Mucosa of descending colon (tissue), 3 donors: ENCODE data around the gene PSME2. TPM values are rescaled to one million over a fixed set of nuclear protein-coding genes. Genes with fewer than 3 reads are reported as not detected.
A peak's percentile ranks its signal among the peaks of the same experiment; 100 is the strongest.

Experiments
- ATAC-seq: fragments of 200-7000 bp; cut with Tn5 transposase; one replicate; pipeline ENCODE4 v1.9.1; 2020; ENCODE audit warnings: mild to moderate bottlenecking, moderate library complexity
- DNase-seq, 3 donors: peaks; one replicate each; pipeline ENCODE4 v3.0.0-alpha.2; 2020
- H3K36me3 ChIP-seq: fragments of 200-600 bp; one replicate; pipeline ENCODE4 v1.8.0; 2021; ENCODE audit warnings: low read depth, mild to moderate bottlenecking
- H3K4me1 ChIP-seq: fragments of 200-600 bp; one replicate; pipeline ENCODE4 v1.8.0; 2021; ENCODE audit warnings: low read depth, mild to moderate bottlenecking
- H3K4me3 ChIP-seq: fragments of 200-600 bp; one replicate; pipeline ENCODE4 v1.8.0; 2021; ENCODE audit warnings: mild to moderate bottlenecking
- H3K9me3 ChIP-seq: fragments of 200-600 bp; one replicate; pipeline ENCODE4 v1.8.0; 2021; ENCODE audit warnings: mild to moderate bottlenecking
- CTCF ChIP-seq: fragments of 200-600 bp; IDR thresholded peaks from one replicate; pipeline ENCODE4 v1.8.0; 2022; ENCODE audit warnings: antibody characterized with exemption, mild to moderate bottlenecking
- intact Hi-C, 2 donors: fragments of 100-400 bp; cut with DNase I in 1 of 2; cut with micrococcal nuclease in 1 of 2; formaldehyde crosslinking; loops; one replicate each; pipeline versions ENCODE4 v1.11.0 to v1.11.1; 2022; cut with DNase I, micrococcal nuclease
- long read RNA-seq, 2 donors: library from polyadenylated mRNA; unstranded; transcript quantifications; one replicate each; pipeline ENCODE4 v2.0.0, GENCODE V29; 2019 to 2021
- total RNA-seq, 3 donors: library from RNA; stranded (reverse); fragmentation: NEBNext Ultra II Directional in 2 of 3; extraction: Animal tissue kit (Norgen Biotek cat#: 25700) in 2 of 3; gene quantifications; one replicate each; pipeline versions ENCODE4 v1.2.1 to v1.2.4, GENCODE V29; 2021 to 2023
- donor health status: DM: no; HTN: no; CAD: no; lungs with moderate emphysema.
- donor health status: DM: no; HTN: no; CAD: no.
- donor health status: DM: no; HTN: yes; CAD: no.

PSME2 gene
- total RNA-seq: 100 to 1,000 TPM; 141 to 295 (median 191) TPM
- long read RNA-seq, donor 1, transcript PSME2-201 (11 exons, 1,404 nt): major isoform, 79 of 97 reads
- long read RNA-seq, donor 1, transcript PSME2-203 (11 exons, 1,502 nt): minor isoform, 6 of 97 reads
- long read RNA-seq, donor 1, partial matches to known transcripts: 0 of 97 reads
- long read RNA-seq, donor 1, other reads (novel, unspliced or antisense): 11 of 97 reads
- long read RNA-seq, donor 2, transcript PSME2-203 (11 exons, 1,502 nt): minor isoform, 11 of 300 reads
- long read RNA-seq, donor 2, transcript PSME2-201 (11 exons, 1,404 nt): major isoform, 273 of 300 reads
- long read RNA-seq, donor 2, partial matches to known transcripts: 6 of 300 reads
- long read RNA-seq, donor 2, other reads (novel, unspliced or antisense): 9 of 300 reads

GRCh38 chr14:24146453-24146977 lies at the start of gene PSME2:
Gene PSME2, minus strand, starts transcription at chr14:24146610. Its CDS starts 29 bp downstream, at chr14:24146581.
- peak within 1 kb of the TSS; percentile 84 for H3K4me3 ChIP-seq
- ATAC-seq (peak; percentile 80), DNase-seq (peak; percentile 94 to 98 (median 96))
- H3K36me3 ChIP-seq: peaks cover 3% of the 10 kb centered on the region
- H3K4me1 ChIP-seq: peaks cover 37% of the 10 kb centered on the region
- no peak for TF ChIP-seq CTCF
- intact Hi-C loops: no loop called here
- no peaks in the 10 kb centered on the region for H3K9me3 ChIP-seq

- DNase-seq: peak; percentile 90 to 94 (median 92)
- no peak for TF ChIP-seq CTCF
- no peaks in the 10 kb centered on the region for H3K36me3 ChIP-seq
- H3K4me3 ChIP-seq: peak within 1 kb of the TSS; percentile 82
- H3K4me1 ChIP-seq: peaks cover 25% of the 10 kb centered on the region
- peak; percentile 96 for ATAC-seq
- no peaks in the 10 kb centered on the region for H3K9me3 ChIP-seq
- intact Hi-C loops: no loop called here
These were observed 49.0 kb upstream of the PSME2 start, which contains the start of gene TM9SF1 for GRCh38 chr14:24195186-24196070. Gene TM9SF1, minus strand, starts transcription at chr14:24195441. Its CDS starts 422 bp downstream, at chr14:24195019.

GRCh38 chr14:24194873-24195185 lies 48.4 kb upstream of the PSME2 start:
- Histone ChIP-seq H3K4me3 (peak overlapping the region; percentile 82), H3K36me3 (no peaks in the 10 kb centered on the region), H3K9me3 (no peaks in the 10 kb centered on the region), H3K4me1 (peaks cover 25% of the 10 kb centered on the region)
- intact Hi-C loops: no loop called here
- ATAC-seq (no peak), DNase-seq (no peak)
- TF ChIP-seq CTCF: no peak

- intact Hi-C loops: no loop called here
- no peak for ATAC-seq
- no peak overlapping the region for H3K4me3 ChIP-seq
- no peaks in the 10 kb centered on the region for H3K9me3 ChIP-seq
- H3K4me1 ChIP-seq: peaks cover 25% of the 10 kb centered on the region
- H3K36me3 ChIP-seq: no peaks in the 10 kb centered on the region
- no peak for TF ChIP-seq CTCF
- no peak for DNase-seq
These were observed 47.9 kb upstream of the PSME2 start for GRCh38 chr14:24194186-24194872.

- Histone ChIP-seq H3K36me3 (no peaks in the 10 kb centered on the region), H3K4me1 (peaks cover 16% of the 10 kb centered on the region), H3K9me3 (no peaks in the 10 kb centered on the region), H3K4me3 (no peak overlapping the region)
- TF ChIP-seq CTCF: no peak
- DNase-seq (no peak), ATAC-seq (no peak)
- intact Hi-C loops: no loop called here
These were observed 46.5 kb upstream of the PSME2 start for GRCh38 chr14:24192933-24193332.
